HepG2 (cell line): ENCODE data around the gene FUT1. TPM values are rescaled to one million over a fixed set of nuclear protein-coding genes. Genes with fewer than 3 reads are reported as not detected.
A peak's percentile ranks its signal among the peaks of the same experiment; 100 is the strongest.

Experiments
- ATAC-seq: fragments of 200-7000 bp; cut with Tn5 transposase; 3 replicates; pipeline ENCODE4 v1.9.1; 2020; ENCODE audit warnings: mild to moderate bottlenecking, moderate library complexity
- BruUV-seq: library from RNA; stranded (reverse); fragments of 400-500 nt; replicated peaks from 2 replicates; lab custom pipeline; 2021; lab: Mats Ljungman, UMichigan
- CTCF ChIA-PET: fragments of 300-600 bp; formaldehyde crosslinking; extraction: SDS; loops from one replicate; lab custom pipeline; 2021; ENCODE audit warnings: low total read pairs, inconsistent platforms, low intra/inter-chr PET ratio; lab: Yijun Ruan, JAX
- POLR2A ChIA-PET: fragments of 350-600 bp; sonication (Branson Sonifier 250); formaldehyde crosslinking; loops from one replicate; lab custom pipeline; 2020; ENCODE audit warnings: antibody characterized with exemption, inconsistent platforms; lab: Yijun Ruan, JAX
- DNase-seq: peaks from one replicate; pipeline ENCODE4 v3.0.0-alpha.2; 2015; ENCODE audit warnings: low spot score
- FAIRE-seq: peaks from 3 replicates; lab custom pipeline; 2011; peaks lifted over from hg19 to GRCh38; lab: Jason Lieb, UNC
- H2AFZ ChIP-seq: one replicate; pipeline ENCODE4 v1.6.1; 2011; ENCODE audit warnings: low read length, inconsistent platforms
- H3K27ac ChIP-seq: fragments of 300-600 bp; 3 replicates; pipeline ENCODE4 v1.8.0; 2011; ENCODE audit warnings: mixed run types, mild to moderate bottlenecking, mixed read lengths, low read length, inconsistent platforms; ENCODE audit not compliant: insufficient read depth; ENCODE audit errors: extremely low read length
- H3K27me3 ChIP-seq, 2 experiments: fragments of 200-600 bp in 1 of 2; 2 replicates in 1 of 2; 3 replicates in 1 of 2; pipeline versions ENCODE4 v1.6.0 to v1.8.0; 2011; ENCODE audit warnings: low read length in 2 of 2, mild to moderate bottlenecking in 2 of 2, moderate library complexity in 2 of 2, inconsistent platforms in 1 of 2; ENCODE audit not compliant: insufficient read depth in 2 of 2, control insufficient read depth in 1 of 2
- H3K36me3 ChIP-seq, 2 experiments: fragments of 200-600 bp in 1 of 2; replicated peaks in 1 of 2; 2 replicates in 1 of 2; 3 replicates in 1 of 2; pipeline versions ENCODE4 v1.5.1 to v1.8.0; 2011; ENCODE audit warnings: low read length in 2 of 2, inconsistent platforms in 1 of 2; ENCODE audit not compliant: insufficient read depth in 2 of 2, control insufficient read depth in 1 of 2
- H3K4me1 ChIP-seq: 2 replicates; pipeline ENCODE4 v1.5.1; 2012; ENCODE audit warnings: low read length, inconsistent platforms; ENCODE audit not compliant: insufficient read depth
- H3K4me2 ChIP-seq: 2 replicates; pipeline ENCODE4 v1.6.0; 2011; ENCODE audit warnings: low read depth, low read length, inconsistent platforms
- H3K4me3 ChIP-seq, 3 experiments: fragments of 200-600 bp in 1 of 3; sonication (generic), shearing (Covaris generic) in 1 of 3; replicated peaks in 1 of 3; 2 replicates each; pipeline ENCODE4 v1.5.1; 2011 to 2016; ENCODE audit warnings: low read length in 3 of 3, inconsistent platforms in 2 of 3, low read depth in 2 of 3, mild to moderate bottlenecking in 2 of 3, control low read depth in 1 of 3, mixed read lengths in 1 of 3; ENCODE audit not compliant: insufficient read depth in 1 of 3
- H3K79me2 ChIP-seq: one replicate; pipeline ENCODE4 v1.6.1; 2011; ENCODE audit warnings: low read length, inconsistent platforms; ENCODE audit not compliant: insufficient read depth
- H3K9ac ChIP-seq: 2 replicates; pipeline ENCODE4 v1.6.0; 2011; ENCODE audit warnings: mild to moderate bottlenecking, low read depth, low read length, inconsistent platforms; ENCODE audit not compliant: insufficient read depth
- H3K9me3 ChIP-seq: 2 replicates; pipeline ENCODE4 v1.5.1; 2012; ENCODE audit warnings: mild to moderate bottlenecking, low read length
- H4K20me1 ChIP-seq: 2 replicates; pipeline ENCODE4 v1.6.0; 2011; ENCODE audit warnings: inconsistent platforms, mild to moderate bottlenecking, low read length, moderate library complexity; ENCODE audit not compliant: insufficient read depth
- HNF1B ChIP-seq: sonication (generic); formaldehyde crosslinking; IDR thresholded peaks from 2 replicates; pipeline ENCODE4 v1.5.1; 2020; ENCODE audit warnings: mild to moderate bottlenecking, moderate library complexity, missing genetic modification reagents
- KAT2B ChIP-seq: fragments of 150-350 bp; IDR thresholded peaks from 2 replicates; pipeline ENCODE4 v1.6.1; 2014; ENCODE audit warnings: low read depth, low read length, borderline replicate concordance
- KAT7 ChIP-seq: IDR thresholded peaks from 2 replicates; pipeline ENCODE4 v1.6.1; 2018; ENCODE audit warnings: borderline replicate concordance, missing compliant biosample characterization
- MXI1 ChIP-seq: IDR thresholded peaks from 3 replicates; pipeline ENCODE4 v1.6.1; 2012; ENCODE audit warnings: low read depth, low read length, inconsistent platforms, borderline replicate concordance
- POLR2G ChIP-seq: fragments of 200-400 bp; formaldehyde crosslinking; IDR thresholded peaks from 2 replicates; pipeline ENCODE4 v1.6.1; 2018; ENCODE audit warnings: mild to moderate bottlenecking, low read depth, low read length, moderate library complexity
- REL ChIP-seq: sonication (generic); formaldehyde crosslinking; conservative IDR thresholded peaks from 2 replicates; pipeline ENCODE4 v1.8.0; 2022; ENCODE audit warnings: mild to moderate bottlenecking, missing genetic modification reagents, moderate library complexity
- ZFP91 ChIP-seq: sonication (generic); formaldehyde crosslinking; IDR thresholded peaks from 2 replicates; pipeline ENCODE4 v1.9.0; 2022; ENCODE audit warnings: missing genetic modification reagents, mild to moderate bottlenecking, borderline replicate concordance
- ZNF124 ChIP-seq: sonication (generic); formaldehyde crosslinking; IDR thresholded peaks from 2 replicates; pipeline ENCODE4 v1.4.0; 2020; ENCODE audit warnings: missing genetic modification reagents
- ZNF629 ChIP-seq: sonication (generic); formaldehyde crosslinking; conservative IDR thresholded peaks from 2 replicates; pipeline ENCODE4 v1.5.0; 2020; ENCODE audit warnings: missing genetic modification reagents
- ZNF746 ChIP-seq: sonication (generic); formaldehyde crosslinking; IDR thresholded peaks from 2 replicates; pipeline ENCODE4 v1.8.0; 2022; ENCODE audit warnings: mild to moderate bottlenecking, missing genetic modification reagents
- WGBS: methylation state at CpG from one replicate; pipeline ENCODE4 v1.1.6; 2017; ENCODE audit warnings: low lambda C conversion rate; 5-methylcytosine and 5-hydroxymethylcytosine counted together
- in situ Hi-C: cut with HindIII; loops from 2 replicates; pipeline ENCODE4 v1.10.0; 2017; ENCODE audit warnings: low pct_unique_long_range_greater_than_20kb; ENCODE audit not compliant: extremely low pct_ligation_motif_present
- intact Hi-C: fragments of 100-400 bp; cut with micrococcal nuclease; formaldehyde crosslinking; loops from one replicate; pipeline ENCODE4 v1.10.0; 2022; ENCODE audit not compliant: unreplicated experiment
- polyA plus RNA-seq, 8 experiments: library from polyadenylated mRNA; depleted of rRNA in 3 of 8; stranded (reverse) in 7 of 8; unstranded in 1 of 8; fragments of >200 nt; fragmentation: Illumina TruSeq in 4 of 8; extraction: Trizol in 4 of 8; gene quantifications; 2 replicates each; pipeline versions ENCODE4 v1.2.1 to v1.2.3, GENCODE V29; 2011 to 2016; ENCODE audit warnings: low read depth in 4 of 8, missing spikeins in 1 of 8, mixed read lengths in 1 of 8; ENCODE audit not compliant: insufficient read depth in 1 of 8
- total RNA-seq, 5 experiments: library from RNA; depleted of rRNA; stranded (reverse); fragments of >200 nt; fragmentation: Illumina TruSeq; extraction: Trizol; gene quantifications; 2 replicates each; pipeline ENCODE4 v1.2.3, GENCODE V29; 2016; ENCODE audit warnings: low read depth in 1 of 5
- TF ChIP-seq, protein P1 (sequence below): conservative IDR thresholded peaks from 2 replicates; pipeline ENCODE4 v1.6.1; 2018; ENCODE audit warnings: missing genetic modification reagents

FUT1 gene
- total and polyA plus RNA-seq, 2 of the 13 experiments (the other 11 are each of a cell fraction or from before 2014, with no cell fraction given), result 0.07 to 1.1 TPM

DNA sequence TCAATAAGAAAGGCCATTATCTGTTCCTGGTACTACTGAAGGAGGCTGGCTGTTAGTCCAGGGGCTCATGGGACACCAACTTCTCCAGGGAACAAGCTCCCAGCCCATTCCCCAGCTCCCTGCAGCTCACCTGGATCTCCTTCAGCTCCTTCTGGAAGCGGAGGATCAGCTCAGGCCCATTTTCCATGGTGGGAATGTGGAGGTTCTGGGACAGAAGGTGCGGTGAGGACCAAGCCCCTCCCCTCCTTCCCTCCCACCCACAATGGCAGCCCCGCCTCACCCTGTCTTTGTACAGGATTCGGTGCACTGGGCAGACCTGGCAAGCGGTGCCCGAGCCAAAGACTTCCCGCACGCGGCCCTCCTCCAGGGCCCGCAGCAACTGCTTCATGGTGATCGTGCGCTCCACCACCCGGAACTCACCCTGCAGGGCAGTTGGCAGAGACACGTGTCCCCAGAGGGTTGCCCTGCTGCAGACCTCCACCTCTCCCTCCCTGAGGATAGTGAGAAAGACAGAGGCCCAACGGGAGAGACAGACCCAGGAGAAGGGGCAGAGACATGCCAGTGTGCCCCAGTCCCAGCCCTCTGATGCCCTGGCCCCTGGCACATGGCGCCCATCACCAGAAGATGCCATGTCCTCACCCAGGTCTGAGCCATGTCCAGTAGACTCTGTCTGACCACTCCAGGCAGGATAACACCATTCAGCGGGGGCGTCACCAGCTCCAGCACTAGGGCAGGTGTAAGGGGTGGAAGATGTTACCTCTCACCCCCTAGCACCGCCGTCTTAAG is 44.0 kb upstream of the FUT1 start:
- FAIRE-seq, result no peak
- H3K27me3 ChIP-seq, result no peaks in the 10 kb centered on the region
- H3K4me1 ChIP-seq, result peaks cover 29% of the 10 kb centered on the region
- no peak overlapping the region for H2AFZ ChIP-seq
- peak overlapping the region; percentile 61 for H3K4me2 ChIP-seq
- no peak overlapping the region for H3K27ac ChIP-seq
- WGBS, result 97% methylated on average over 14 of the region's 20 CpGs
- in situ Hi-C loops, result loop anchor here (5.0 kb wide), 1 partner anchor 41 kb away; the partner anchor contains the start of gene HSD17B14
- peak overlapping the region; percentile 61; the same call in 1 of the 2 replicates for H3K9ac ChIP-seq
- H3K79me2 ChIP-seq, result no peaks in the 10 kb centered on the region
- TF ChIP-seq REL (CRISPR knock-in tag), result no peak
- TF ChIP-seq ZNF629 (CRISPR knock-in tag), result peak; percentile 85
- TF ChIP-seq MXI1, result no peak
- no peak for TF ChIP-seq KAT2B
- TF ChIP-seq, all 625 proteins: peak for 1
- Histone ChIP-seq H3K4me3 (no peak overlapping the region; a peak in 1 of 6 replicates), H4K20me1 (no peaks in the 10 kb centered on the region), H3K9me3 (no peaks in the 10 kb centered on the region), H3K36me3 (no peaks in the 10 kb centered on the region)
- intact Hi-C loops, result no loop called here
- DNase-seq (no peak), ATAC-seq (no peak)
- POLR2A ChIA-PET, result interaction anchor here (1.6 to 2.3 kb wide), 3 partner anchors 11 to 174 kb away, joined by 7 to 53 read pairs (median 9); partner anchors contain the start of gene PPP1R15A
- BruUV-seq, result no TSS peak
- CTCF ChIA-PET, result interaction anchor here (1.1 kb wide), 1 partner anchor 39 kb away, joined by 7 read pairs; the partner anchor contains the start of gene HSD17B14

DNA sequence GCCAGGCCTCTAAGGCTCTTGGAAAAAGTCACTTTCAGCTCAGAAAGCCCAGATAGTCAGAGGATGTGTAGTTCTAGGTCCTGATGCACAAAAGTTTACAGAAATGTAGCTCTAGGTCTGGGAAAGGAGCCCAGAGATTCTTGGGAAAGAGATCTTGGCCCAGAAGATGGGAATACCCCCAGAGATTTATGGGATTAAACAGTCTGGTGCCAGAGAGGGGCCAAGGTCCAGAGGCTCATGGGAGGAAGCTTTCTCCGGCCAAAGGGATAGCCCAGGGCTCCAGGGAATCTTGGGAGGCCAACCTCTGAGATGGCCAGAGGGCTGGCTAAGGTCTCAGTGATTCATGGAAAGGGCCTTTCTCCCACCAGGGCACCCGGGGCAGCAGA is 43.2 kb upstream of the FUT1 start:
- Histone ChIP-seq H3K36me3 (no peaks in the 10 kb centered on the region), H4K20me1 (no peaks in the 10 kb centered on the region), H3K4me3 (peak overlapping the region in 2 of 3 experiments; percentile 22 to 44; a peak in 3 of 6 replicates), H3K9ac (peak overlapping the region; percentile 61; the same call in 1 of the 2 replicates), H3K4me2 (peak overlapping the region; percentile 61), H3K79me2 (no peaks in the 10 kb centered on the region), H2AFZ (no peak overlapping the region), H3K27me3 (no peaks in the 10 kb centered on the region), H3K9me3 (no peaks in the 10 kb centered on the region), H3K4me1 (peaks cover 29% of the 10 kb centered on the region), H3K27ac (no peak overlapping the region)
- 25% methylated on average over 1 of the region's 2 CpGs for WGBS
- FAIRE-seq (no peak), DNase-seq (no peak), ATAC-seq (peak; percentile 13)
- ChIA-PET POLR2A (interaction anchor here (0.9 to 2.3 kb wide), 8 partner anchors 11 to 174 kb away, joined by 3 to 53 read pairs (median 4); partner anchors contain the start of gene PPP1R15A), CTCF (interaction anchor here (0.8 to 1.1 kb wide), 3 partner anchors 40 to 47 kb away, joined by 3 to 7 read pairs (median 3); partner anchors contain the start of gene HSD17B14)
- in situ Hi-C loops, result loop anchor here (5.0 kb wide), 1 partner anchor 42 kb away; the partner anchor contains the start of gene HSD17B14
- no TSS peak for BruUV-seq
- intact Hi-C loops, result loop anchor here (1.0 kb wide), 1 partner anchor 40 kb away; no protein-coding TSS in a partner anchor
- TF ChIP-seq, protein P1, sequence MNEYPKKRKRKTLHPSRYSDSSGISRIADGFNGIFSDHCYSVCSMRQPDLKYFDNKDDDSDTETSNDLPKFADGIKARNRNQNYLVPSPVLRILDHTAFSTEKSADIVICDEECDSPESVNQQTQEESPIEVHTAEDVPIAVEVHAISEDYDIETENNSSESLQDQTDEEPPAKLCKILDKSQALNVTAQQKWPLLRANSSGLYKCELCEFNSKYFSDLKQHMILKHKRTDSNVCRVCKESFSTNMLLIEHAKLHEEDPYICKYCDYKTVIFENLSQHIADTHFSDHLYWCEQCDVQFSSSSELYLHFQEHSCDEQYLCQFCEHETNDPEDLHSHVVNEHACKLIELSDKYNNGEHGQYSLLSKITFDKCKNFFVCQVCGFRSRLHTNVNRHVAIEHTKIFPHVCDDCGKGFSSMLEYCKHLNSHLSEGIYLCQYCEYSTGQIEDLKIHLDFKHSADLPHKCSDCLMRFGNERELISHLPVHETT (CRISPR knock-in tag), result no peak
- TF ChIP-seq HNF1B (peak; percentile 9; the same call in 1 of the 2 replicates), KAT7 (CRISPR knock-in tag) (0 out of 2 replicates have a peak, but pooled peaks have one; percentile 5), POLR2G (peak; percentile 37; the same call in 1 of the 2 replicates), ZNF746 (CRISPR knock-in tag) (no peak), ZFP91 (CRISPR knock-in tag) (0 out of 2 replicates have a peak, but pooled peaks have one; percentile 13), ZNF124 (CRISPR knock-in tag) (0 out of 2 replicates have a peak, but pooled peaks have one; percentile 9)
